ENCODE data around the gene HLA-DRB1. TPM values are rescaled to one million over a fixed set of nuclear protein-coding genes. Genes with fewer than 3 reads are reported as not detected.
"Not testable (repeated sequence)": the region's sequence is repeated elsewhere in the genome, so short reads cannot be mapped to it uniquely, and the experiment has no call there.

The HLA-DRB1 gene
- total and polyA plus RNA-seq, 8 donors, result 4.1 to 111 (median 24.2) TPM

DNA sequence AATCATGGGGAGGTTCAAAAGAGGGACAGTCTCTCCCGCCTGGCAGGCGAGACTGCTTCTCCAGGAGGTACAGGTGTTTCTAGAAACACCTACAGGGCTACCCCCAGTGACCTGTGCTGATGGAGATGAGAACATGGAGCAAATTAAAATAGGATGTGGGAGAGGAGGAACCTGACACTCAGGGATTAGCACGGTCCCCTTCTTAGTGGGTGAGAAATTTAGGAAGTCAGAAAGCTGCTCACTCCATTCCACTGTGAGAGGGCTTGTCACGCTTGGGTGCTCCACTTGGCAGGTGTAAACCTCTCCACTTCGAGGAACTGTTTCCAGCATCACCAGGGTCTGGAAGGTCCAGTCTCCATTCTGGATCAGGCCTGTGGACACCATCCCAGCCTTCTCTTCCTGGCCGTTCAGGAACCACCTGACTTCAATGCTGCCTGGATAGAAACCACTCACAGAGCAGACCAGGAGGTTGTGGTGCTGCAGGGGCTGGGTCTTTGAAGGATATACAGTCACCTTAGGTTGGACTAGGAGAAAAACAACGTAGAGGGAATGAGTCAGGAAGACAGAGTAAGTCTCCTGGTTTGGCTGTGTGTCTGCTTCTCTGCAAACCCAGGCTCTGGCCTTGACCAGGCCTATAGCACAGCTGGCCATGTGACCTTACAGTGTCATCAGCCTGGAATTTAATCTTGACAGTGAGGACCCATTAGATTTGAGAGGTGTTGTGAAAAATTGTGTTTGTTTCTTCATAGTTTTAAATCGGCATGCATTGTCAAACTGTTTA is 8.1 kb downstream of the HLA-DRB1 start:
- no peak for TF ChIP-seq EP300 (IDR thresholded peaks at IDR 0.05)
- TF ChIP-seq, protein P1, sequence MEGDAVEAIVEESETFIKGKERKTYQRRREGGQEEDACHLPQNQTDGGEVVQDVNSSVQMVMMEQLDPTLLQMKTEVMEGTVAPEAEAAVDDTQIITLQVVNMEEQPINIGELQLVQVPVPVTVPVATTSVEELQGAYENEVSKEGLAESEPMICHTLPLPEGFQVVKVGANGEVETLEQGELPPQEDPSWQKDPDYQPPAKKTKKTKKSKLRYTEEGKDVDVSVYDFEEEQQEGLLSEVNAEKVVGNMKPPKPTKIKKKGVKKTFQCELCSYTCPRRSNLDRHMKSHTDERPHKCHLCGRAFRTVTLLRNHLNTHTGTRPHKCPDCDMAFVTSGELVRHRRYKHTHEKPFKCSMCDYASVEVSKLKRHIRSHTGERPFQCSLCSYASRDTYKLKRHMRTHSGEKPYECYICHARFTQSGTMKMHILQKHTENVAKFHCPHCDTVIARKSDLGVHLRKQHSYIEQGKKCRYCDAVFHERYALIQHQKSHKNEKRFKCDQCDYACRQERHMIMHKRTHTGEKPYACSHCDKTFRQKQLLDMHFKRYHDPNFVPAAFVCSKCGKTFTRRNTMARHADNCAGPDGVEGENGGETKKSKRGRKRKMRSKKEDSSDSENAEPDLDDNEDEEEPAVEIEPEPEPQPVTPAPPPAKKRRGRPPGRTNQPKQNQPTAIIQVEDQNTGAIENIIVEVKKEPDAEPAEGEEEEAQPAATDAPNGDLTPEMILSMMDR (IDR thresholded peaks at IDR 0.05), result no peak
- TF ChIP-seq POLR2AphosphoS5 (IDR thresholded peaks at IDR 0.05), result no peak
- TF ChIP-seq POLR2A (IDR thresholded peaks at IDR 0.05), result no peak
- Histone ChIP-seq H3K27me3 (no peaks in the 10 kb centered on the region), H3K4me3 (no peak overlapping the region), H3K27ac (no peak overlapping the region), H3K4me1 (no peaks in the 10 kb centered on the region), H3K36me3 (no peaks in the 10 kb centered on the region), H3K9me3 (no peaks in the 10 kb centered on the region)
- no peak for DNase-seq
- WGBS, 5 donors, result 5 to 65% (median 39%) methylated on average over 5 to 8 of the region's 8 CpGs
- intact Hi-C loops (cut with DNase I; ENCODE audit: low total_unique reads), result loop anchor here (10.0 kb wide), 1 partner anchor 57 kb away; no protein-coding TSS in a partner anchor

- Histone ChIP-seq H3K27me3 (no peaks in the 10 kb centered on the region), H3K4me1 (no peaks in the 10 kb centered on the region), H3K36me3 (no peaks in the 10 kb centered on the region), H3K27ac (no peak overlapping the region), H3K4me3 (no peak overlapping the region), H3K9me3 (no peaks in the 10 kb centered on the region)
- TF ChIP-seq POLR2AphosphoS5 (IDR thresholded peaks at IDR 0.05), result no peak
- TF ChIP-seq POLR2A (IDR thresholded peaks at IDR 0.05), result no peak
- TF ChIP-seq EP300 (IDR thresholded peaks at IDR 0.05), result no peak
- TF ChIP-seq, protein P1 (IDR thresholded peaks at IDR 0.05), result no peak
- WGBS, 5 donors, result 75 to 89% (median 82%) methylated on average over 4 of the region's 4 CpGs
- intact Hi-C loops (cut with DNase I; ENCODE audit: low total_unique reads), result loop anchor here (10.0 kb wide), 1 partner anchor 56 kb away; no protein-coding TSS in a partner anchor
- DNase-seq, result no peak
These were observed 9.1 kb downstream of the HLA-DRB1 start for GRCh38 chr6:32580593-32580992.

GRCh38 chr6:32578962-32579361 is 10.7 kb downstream of the HLA-DRB1 start:
- intact Hi-C loops (cut with DNase I; ENCODE audit: low total_unique reads), result no loop called here
- H3K27me3 ChIP-seq, result no peaks in the 10 kb centered on the region
- H3K9me3 ChIP-seq, result no peaks in the 10 kb centered on the region
- H3K4me3 ChIP-seq, result no peak overlapping the region
- H3K36me3 ChIP-seq, result no peaks in the 10 kb centered on the region
- 0 to 48% (median 0%) methylated on average over 3 of the region's 3 CpGs for WGBS, 5 donors
- H3K4me1 ChIP-seq, result no peaks in the 10 kb centered on the region
- TF ChIP-seq POLR2AphosphoS5 (IDR thresholded peaks at IDR 0.05), result no peak
- TF ChIP-seq, protein P1 (IDR thresholded peaks at IDR 0.05), result no peak
- no peak overlapping the region for H3K27ac ChIP-seq
- DNase-seq, result no peak

DNA sequence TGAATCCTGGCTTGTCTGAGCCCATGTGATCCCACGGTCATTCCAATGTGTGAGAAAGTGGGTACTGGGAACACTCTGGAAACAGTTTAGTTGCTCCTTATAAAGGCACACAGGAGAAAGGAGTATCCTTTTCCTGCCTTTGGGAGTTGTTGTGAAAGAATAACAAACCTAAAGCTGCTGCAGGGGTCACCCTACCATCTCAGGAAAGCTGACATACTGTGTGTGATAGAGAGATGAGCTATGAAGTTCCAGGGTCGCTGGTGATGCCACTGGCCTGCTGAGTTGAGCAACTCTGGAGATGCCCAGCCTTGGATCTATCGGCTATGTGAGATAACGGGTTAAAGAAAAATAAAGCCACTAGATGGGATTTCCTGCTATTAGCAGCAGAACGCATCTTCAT is 12.2 kb downstream of the HLA-DRB1 start:
- H3K4me1 ChIP-seq; DNase-seq; H3K36me3 ChIP-seq; H3K9me3 ChIP-seq; H3K27ac ChIP-seq; intact Hi-C loops (cut with DNase I; ENCODE audit: low total_unique reads); H3K4me3 ChIP-seq; H3K27me3 ChIP-seq: not testable (repeated sequence)
- WGBS, 5 donors, result 15 to 58% (median 22%) methylated on average over 5 of the region's 5 CpGs

GRCh38 chr6:32576250-32576649 is 13.4 kb downstream of the HLA-DRB1 start:
- TF ChIP-seq, protein P1 (IDR thresholded peaks at IDR 0.05), result no peak
- no peak for TF ChIP-seq POLR2AphosphoS5 (IDR thresholded peaks at IDR 0.05)
- TF ChIP-seq EP300 (IDR thresholded peaks at IDR 0.05), result no peak
- TF ChIP-seq POLR2A (IDR thresholded peaks at IDR 0.05), result no peak
- Histone ChIP-seq H3K4me3 (no peak overlapping the region), H3K9me3 (no peaks in the 10 kb centered on the region), H3K4me1 (no peaks in the 10 kb centered on the region), H3K27ac (no peak overlapping the region), H3K36me3 (no peaks in the 10 kb centered on the region), H3K27me3 (no peaks in the 10 kb centered on the region)
- intact Hi-C loops (cut with DNase I; ENCODE audit: low total_unique reads), result no loop called here
- DNase-seq, result no peak
- 43 to 87% (median 83%) methylated on average over 1 of the region's 1 CpG for WGBS, 5 donors
